ENCODE measurements around the gene CATSPERD.
"Not testable (repeated sequence)": the region's sequence is repeated elsewhere in the genome, so short reads cannot be mapped to it uniquely, and the experiment has no call there.

Gene CATSPERD

DNA sequence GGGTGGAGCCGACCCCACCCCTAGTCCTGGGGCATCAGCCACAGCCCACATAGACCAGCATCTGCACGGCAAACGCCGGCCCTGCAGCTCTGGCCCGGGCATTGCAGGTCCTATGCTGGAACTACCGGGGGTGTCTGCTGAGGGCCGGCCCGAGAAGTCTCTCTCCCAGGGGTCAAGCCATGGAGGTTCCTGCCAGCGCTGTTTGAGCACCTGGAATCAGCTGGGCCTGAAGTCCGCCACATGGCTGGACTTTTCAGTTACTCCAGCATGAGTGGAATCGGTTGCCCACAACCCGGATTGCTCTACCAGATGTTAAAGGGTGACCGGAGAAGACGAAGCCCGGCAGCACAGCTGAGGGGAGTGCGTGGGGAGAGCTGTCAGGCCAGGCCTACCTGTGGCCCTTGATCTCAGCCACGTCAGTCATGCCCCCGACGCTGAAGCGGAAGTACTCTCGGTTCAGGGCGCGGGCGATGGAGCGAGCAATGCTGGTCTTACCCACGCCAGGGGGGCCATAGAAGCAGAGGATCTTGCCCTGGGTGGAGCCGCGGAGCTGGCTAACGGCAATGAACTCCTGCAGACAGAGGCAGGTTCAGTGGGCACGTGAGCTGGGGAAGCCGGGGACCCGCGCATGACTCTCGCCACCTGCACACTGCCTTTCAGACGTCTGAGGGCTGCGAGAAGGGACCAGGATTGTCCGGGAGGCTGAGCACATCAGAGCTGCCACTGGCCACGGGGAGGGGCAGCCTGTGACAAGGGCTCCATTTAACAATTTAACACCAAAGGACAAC is 21.6 kb upstream of the CATSPERD start:
- DNase-seq, result no peak

DNA sequence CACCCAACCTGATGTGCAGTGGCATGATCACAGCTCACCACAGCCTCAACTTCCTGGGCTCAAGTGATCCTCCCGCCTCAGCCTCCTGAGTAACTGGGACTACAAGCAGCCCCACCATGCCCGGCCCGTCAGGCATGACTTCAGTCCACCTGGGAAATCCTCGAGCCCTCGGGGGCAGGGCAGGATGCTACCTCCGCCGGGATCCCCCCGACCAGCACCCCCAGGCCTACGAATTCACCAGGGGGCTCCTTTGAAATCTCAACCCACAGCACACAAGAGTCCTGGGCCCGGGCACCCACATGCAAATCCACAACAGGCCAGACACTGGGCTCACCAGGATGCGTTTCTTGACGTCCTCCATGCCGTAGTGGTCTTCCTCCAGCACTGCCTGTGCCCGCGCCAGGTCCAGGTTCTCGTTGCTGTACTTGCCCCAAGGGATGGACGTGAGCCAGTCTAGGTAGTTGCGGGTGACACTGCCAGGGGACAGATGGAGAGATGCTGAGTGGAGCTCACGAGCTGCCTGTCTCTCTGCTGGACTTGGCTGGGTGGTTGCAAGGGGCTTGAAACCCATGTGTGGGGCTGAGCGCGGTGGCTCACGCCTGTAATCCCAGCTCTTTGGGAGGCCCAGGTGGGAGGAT is 19.9 kb upstream of the CATSPERD start:
- DNase-seq, result no peak

DNA sequence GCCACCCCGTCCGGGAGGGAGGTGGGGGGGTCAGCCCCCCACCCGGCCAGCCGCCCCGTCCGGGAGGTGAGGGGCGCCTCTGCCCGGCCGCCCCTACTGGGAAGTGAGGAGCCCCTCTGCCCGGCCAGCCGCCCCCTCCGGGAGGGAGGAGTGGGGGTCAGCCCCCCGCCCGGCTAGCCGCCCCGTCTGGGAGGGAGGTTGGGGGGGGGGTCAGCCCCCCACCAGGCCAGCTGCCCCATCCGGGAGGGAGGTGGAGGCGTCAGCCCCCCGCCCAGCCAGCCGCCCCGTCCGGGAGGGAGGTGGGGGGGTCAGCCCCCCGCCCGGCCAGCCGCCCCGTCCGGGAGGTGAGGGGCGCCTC is 18.4 kb upstream of the CATSPERD start:
- DNase-seq, result not testable (repeated sequence)

DNA sequence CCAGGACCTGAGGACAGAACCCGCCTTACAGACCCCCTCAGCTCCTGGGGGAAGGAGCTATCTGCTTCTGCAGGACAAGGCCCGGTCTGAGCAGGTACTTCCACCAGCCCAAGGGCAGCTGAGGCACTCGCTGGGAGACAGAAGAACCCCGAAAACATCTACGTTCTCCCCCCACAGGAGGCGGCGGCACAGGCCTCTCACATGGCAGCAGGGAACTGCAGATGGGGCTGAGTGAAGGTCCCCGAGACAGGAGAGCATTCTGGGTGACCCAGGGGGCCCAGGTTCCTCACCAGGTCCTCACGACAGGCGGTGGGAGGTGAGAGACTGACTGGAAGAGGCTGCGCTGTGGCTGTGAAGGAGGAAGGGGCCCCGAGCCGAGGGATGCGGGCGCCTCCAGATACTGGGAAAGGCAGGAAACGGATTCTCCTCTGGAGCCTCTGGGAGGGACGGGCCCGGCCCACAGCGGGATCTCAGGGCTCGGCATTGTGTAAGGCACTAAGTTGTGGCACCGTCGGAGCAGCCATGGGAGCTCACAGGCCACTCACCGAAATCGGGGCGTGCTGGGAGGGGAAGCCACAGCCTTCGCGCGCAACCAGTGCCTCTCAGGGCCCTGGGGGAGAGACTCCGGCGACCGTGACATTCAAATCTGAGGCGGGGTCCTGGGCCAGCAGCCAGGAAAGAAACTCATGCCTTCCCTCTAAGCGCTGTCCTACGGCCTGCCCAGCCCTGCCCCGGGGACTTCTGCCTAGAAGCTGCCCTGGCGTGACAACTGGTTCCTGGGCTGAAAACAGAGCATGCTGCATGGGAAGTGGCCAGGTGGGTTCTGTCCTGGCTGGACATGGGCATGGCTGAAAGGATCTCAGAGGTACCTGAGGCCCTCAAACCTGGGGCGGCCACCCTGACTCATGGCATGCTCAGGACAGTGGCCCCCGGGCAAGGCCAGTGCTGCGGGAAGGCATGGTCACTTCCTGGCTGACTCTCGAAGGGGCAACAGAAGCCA is 16.3 kb upstream of the CATSPERD start:
- no peak for DNase-seq

DNA sequence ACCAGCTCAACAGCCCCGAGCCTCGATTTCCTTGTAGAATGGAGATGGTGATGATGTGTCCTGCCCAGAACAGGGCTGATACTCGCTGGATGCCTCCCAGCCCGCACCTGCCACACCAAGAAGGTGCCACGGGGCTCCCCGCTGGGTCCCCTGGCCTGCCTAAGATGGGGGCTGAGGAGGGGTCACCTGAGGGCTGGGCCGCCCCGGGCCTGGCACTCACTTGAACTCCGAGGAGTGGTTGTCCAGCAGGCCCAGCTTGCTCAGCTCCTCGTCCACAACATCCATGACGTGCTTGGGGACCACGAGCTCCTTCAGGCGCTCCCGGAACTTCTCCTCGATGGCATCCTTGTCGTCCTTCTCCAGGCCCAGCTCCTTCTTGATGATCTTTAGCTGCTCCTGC is 14.9 kb upstream of the CATSPERD start:
- no peak for DNase-seq

DNA sequence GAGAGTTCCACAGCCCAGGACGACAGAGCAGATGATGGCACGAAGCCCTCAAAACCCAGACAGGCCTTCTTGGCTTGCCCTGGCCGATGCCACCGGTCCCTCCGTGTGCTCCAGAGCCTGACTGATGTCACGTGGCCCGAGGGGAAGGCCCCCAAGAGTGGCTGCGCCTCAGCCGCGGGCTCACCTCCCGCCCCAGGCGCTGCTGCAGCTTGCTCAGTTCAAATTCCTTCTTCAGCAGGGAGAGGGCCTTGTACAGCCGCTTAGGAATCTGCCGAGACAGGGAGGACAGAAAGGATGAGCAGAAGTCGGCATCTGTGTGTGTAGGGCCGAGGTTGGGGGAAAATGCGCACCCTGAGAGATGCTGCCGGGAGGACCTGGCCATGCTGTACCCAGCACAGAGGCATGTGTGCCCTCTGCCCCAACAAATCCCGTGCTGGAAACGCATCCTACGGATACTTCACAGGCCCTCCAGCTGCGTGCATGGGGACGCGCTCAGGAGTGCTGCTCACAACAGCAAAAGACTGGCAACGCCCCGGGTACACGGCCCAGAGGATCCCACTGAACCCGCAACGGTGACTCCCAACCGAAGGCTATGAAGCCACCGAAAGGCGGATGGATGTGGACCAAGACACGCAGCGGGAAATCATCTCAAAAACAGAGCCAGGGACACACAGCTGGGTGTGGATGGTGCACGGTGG is 13.4 kb upstream of the CATSPERD start:
- no peak for DNase-seq

DNA sequence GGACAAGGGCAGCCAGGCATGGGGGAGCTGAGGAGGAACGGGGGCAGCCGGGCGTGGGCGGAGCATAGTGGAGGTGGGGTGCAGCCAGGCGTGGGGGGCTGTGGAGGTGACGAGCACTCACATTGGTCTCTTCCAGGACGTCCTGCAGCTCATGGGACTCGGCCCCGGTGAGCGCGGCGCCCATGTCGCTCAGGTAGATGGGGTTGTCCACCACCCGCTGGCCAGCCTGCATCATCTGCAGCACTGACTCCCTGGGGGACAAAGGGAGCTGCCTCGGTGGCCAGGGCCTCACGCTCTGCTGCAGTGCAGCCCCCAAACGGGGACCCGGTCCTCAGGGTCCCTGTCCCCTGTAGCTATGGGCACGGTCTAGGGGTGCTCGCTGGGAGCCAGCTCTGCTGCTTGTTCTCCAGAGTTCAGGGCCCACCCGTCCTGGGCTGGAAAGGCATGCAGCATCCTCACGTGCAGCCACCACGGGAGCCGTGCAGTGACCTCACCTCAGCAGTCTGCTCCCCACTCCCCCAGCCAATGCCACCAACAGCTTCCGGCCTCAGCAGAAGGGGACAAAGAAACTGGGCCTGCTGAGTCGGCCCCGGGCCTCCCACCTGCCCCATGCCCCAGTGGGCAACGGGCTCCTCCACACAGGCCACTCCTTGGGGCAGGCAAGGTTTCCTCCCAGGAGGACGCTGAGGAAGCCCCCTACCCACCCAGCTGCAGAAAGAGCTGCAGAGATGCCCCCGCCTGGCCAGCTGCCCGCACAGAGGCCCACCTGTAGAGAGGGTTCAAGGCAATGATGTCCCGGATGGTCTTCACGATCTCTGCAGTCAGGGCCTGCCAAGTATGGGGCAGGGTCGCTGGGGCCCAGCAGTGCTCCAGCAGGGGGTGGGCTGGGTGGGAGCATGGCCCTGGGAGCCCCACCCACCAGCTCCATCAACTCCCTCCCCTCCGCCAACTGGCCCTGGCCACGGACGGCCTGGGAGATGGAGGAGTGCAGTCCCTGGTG is 12.6 kb upstream of the CATSPERD start:
- DNase-seq, result no peak

DNA sequence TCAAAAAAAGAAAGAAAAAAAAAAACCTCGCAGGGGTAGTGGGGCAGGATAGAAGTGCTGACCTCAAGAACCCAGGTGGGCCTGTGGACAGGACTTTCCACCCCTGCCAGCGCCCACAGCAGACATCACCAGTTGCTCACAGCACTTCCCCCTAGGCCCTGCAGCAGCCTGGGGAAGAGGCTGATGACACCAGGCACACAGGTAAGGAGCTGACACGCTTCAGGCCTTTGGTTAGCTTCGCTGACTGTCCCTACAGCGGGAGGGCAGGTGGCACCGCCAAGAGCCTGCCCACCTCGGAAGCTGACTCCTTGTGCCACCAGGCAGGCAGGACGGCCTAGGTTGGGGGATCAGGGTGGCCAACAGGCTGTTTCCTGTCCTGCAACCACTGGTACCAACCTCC is 9.4 kb upstream of the CATSPERD start:
- DNase-seq, result no peak

DNA sequence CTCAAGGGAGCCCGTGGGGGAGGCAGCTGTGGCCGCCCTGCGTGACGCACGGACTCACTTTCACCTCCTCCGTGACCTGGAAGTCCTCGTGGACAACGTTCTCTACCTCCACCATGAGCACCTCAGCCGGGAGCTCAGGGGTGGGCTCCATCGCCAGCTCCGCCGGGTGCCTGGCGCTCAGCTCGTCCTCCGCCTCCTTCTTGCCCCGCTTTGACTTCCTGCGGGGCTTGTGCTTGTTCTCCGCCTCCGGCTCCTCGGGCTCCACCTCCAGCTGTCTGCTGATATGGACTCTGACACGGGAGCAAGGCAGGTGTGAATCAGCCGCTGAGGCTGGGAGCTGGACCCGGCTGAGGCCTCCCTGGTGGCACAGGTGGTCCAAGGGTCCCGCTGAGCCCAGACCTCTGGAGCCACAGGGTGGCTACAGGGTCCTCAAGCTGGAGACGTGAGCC is 8.7 kb upstream of the CATSPERD start:
- no peak for DNase-seq

DNA sequence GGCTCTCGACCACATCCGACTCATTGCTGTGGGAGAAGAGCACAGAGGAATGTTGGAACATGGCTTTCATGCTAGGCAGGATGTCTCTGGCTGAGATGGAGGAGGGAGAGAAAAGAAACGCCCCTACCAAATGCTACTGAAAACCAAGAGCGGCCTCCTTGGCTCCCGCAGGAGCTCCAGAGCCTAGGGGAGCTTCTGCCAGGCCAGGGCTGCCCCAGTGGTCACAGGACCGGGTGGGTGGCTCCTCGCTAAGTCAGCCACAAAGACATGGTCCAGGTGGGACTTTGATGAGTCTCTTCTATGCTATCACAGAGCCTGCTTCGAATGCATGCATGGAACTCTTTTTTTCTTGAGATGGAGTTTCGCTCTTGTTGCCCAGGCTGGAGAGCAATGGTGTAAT is 7.2 kb upstream of the CATSPERD start:
- no peak for DNase-seq

DNA sequence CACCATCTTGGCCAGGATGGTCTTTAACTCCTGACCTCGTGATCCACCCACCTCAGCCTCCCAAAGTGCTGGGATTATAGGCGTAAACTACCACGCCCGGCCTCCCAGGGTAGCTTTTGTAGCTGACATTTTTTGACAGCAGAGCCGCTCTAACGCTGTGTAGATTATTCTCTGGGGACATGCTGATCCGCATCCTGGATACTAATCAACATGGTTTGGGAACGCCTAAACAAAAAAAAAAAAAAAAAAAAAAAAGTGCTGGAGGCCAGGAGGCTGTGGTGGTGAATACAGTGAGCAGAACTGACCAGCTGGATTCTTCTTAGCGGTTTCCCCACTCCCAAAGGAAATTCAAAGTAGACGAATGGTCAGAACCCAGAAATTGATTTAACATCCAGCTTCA is 5.6 kb upstream of the CATSPERD start:
- no peak for DNase-seq

DNA sequence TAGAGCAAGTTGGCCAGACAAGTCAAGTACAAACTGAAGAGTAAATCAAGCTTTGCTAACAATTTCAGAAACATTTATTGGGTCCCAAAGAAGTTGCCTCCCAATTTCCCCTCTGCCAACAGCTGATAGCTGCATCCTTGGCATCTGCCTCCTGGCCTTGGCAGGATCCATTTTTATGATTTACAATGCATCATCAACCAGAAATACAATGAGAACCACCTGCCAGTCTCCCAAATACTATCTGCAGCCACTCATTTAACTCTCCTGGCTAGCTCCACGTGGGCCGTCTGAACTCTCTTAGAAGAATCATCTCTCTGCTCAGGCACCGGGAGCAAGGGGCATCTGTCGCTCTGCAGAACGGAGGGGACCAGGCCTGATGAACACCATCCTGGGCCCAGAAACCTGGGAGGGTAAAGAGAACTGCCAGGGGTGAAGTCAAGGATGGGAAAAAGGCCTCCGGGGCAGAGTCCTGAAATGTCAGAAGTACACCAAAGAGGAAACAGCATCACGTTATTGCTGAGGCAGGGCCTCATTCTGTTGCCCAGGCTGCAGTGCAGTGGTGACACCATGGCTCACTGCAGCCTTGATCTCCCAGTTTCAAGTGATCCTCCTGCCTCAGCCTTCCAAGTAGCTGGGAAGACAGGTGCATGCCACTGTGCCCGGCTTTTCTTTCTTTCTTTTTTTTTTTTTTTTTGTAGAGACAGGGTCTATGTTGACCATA is 3.1 kb upstream of the CATSPERD start:
- no peak for DNase-seq

DNA sequence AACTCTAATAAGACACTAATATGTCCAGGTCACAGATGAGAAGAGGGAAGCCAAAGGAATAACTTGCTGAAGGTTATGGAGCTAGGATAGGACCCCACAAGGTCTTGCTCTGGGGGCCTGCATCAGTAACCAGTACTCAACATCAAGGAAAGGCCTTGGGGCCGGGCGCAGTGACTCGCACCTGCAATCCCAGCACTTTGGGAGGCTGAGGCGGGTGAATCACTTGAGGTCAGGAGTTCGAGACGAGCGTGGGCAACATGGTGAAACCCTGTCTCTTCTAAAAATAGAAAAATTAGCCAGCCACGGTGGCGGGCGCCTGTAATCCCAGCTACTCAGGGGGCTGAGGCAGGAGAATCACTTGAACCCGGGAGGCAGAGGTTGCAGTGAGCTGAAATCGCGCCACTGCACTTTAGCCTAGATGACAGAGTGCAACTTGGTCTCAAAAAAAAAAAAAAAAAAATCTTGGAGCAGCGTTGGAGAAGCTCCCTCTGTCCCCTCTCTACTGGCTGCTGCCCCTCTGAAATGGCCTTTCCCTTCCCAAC is 2.3 kb upstream of the CATSPERD start:
- DNase-seq, result no peak

DNA sequence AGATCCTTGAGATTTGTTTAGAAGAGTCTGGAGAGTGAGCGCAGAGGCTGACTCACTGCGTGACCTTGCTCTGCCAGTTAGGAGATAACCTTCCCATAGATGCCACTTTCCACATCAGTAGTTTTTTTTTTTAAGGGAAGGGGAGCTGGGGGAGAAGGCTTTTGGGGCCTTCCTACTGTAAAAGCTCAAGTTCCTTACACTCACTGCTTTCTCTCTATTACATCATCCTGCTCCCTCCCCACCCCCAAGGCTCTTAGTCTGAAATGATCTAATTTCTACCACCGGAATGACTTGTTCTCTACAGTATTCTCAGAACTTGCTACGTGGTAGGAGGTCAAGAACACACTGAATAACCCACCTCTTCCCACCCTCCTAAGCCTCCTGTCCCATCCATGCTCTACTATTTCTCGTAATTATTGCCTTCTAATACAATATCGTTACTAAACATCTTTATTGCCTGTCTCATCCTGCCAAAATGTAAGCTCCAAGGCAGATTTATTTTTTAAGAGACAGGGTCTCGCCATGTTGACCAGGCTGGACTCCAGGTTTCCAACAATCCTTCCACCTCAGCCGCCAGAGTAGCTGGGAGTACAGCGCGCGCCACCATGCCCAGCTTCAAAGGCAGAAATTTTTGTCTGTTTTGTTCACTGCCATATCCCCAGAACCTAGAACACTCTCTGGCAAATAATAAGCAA is 1.7 kb upstream of the CATSPERD start:
- DNase-seq, result no peak

DNA sequence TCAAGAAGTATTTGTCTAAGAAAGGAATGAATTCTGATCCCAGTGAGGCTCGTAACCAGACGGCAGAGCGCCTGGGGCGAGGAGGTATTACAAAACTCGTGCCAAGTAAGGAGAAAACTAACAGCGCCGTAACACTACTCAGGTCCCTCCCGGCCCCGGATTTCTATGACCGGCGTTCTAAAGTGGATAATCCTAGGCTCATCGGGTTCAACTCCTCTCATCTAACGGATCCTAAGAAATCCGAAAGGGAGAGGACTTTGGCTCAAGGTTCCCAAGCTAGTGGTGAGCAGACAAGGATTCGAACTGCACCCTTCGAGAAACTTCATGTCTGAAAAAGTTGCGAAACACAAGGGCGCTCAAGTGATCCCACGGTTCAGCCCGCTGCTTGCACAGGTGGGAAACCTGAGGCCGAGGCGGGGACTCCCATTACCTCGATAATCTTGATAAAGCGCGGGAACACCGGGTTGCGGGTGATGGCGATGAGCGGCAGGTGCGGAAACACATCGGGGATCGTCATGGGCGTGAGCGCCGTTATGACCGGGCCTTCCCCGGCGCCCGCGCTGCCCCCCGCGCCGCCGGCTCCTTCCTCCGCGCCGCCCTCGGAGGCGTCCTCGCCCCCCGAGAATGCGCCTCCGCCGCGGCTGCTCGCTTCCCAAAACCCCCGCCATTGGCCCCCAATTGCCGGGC is 1.0 kb upstream of the CATSPERD start:
- peak in 2 of 6 experiments; percentile 19 to 41 for DNase-seq

DNA sequence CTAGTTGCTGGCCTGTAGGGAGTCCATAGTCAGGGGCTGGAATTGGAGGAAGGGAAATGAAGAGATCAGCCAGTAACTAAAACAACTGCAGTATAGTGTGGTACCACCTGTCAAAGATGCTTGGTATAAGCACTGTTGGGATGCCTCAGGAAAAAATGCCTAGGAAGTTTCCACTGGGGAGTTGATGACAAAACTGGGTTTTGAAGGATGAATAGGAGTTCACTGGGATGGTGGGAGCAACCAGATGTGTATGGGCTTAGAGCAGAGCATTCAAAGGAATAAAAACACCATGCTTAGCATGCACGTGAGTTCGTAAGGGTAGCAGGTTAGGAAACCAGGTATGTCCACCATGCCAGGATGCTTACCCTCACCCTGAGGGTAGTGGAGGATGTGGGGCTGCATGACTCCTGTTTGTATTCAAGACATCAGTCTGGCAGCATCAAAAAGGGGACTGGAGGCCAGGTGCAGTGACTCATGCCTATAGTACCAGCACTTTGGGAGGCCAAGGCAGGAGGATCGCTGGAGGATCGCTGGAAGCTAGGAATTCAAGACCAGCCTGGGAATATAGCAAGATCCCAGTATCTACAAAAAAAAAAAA is 7.1 kb downstream of the CATSPERD start:
- no peak for DNase-seq

DNA sequence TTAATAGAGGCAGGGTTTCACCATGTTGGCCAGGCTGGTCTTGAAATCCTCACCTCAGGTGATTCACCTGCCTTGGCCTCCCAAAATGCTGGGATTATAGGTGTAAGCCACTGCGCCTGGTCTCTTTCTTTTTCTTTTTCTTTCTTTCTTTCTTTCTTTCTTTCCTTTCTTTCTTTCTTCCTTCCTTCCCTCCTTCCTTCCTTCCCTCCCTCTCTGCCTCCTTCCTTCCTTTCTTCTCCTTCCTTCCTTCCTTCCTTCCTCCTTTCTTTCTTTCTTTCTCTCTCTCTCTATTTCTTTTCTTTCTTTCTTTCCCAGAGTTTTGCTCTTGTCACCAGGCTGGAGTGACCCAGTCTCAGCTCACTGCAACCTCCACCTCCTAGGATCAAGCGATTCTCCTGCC is 12.7 kb downstream of the CATSPERD start:
- DNase-seq, result not testable (repeated sequence)

DNA sequence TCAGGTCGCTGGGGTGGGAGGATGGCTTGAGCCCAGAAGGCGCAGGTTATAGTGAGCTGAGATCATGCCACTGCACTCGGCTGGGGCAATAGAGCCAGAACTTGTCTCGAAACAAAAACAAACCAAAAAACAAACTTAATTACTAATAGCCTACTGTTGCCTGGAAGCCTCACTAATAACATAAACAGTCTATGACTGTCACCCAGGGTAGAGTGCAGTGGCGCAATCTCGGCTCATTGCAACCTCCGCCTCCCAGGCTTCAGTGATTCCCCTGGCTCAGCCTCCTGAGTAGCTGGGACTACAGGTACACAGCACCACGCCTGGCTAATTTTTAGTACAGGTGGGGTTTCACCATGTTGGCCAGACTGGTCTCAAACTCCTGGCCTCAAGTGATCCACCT is 18.0 kb downstream of the CATSPERD start:
- no peak for DNase-seq

DNA sequence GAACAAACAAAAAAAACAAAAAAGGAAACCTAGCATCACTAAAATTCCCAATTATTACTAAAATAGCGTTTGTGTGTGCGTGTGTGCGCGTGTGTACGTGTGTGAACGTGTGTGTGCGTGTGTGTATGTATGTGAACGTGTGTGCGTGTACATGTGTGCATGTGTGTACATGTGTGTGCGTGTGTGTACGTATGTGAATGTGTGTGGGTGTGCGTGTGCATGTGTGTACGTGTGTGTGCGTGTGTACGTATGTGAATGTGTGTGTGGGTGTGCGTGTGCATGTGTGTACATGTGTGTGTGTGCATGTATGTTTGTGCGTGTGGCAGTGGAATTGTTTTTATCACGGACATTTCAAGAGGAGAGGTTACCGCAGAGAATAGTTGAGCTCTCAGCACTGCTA is 21.6 kb downstream of the CATSPERD start:
- no peak for DNase-seq

Data from stimulated activated naive CD4-positive, alpha-beta T cell (primary cell).